ENCODE data around the gene GZF1. TPM values are rescaled to one million over a fixed set of nuclear protein-coding genes. Genes with fewer than 3 reads are reported as not detected.

GZF1 gene
- total and polyA plus RNA-seq, 4 donors: 1.6 to 11.0 (median 5.1) TPM

- TF ChIP-seq REST (IDR thresholded peaks at IDR 0.05): no peak
- no peak for TF ChIP-seq ATF3 (IDR thresholded peaks at IDR 0.05)
Observed at GRCh38 chr20:23326774-23327173, 35.2 kb upstream of the GZF1 start (continued).

GRCh38 chr20:23327617-23328333 is 34.2 kb upstream of the GZF1 start:
- Histone ChIP-seq H3K27ac (ENCODE audit: low read depth in 1 of 2, low read length in 2 of 2) (no peak overlapping the region), H3K27me3 (ENCODE audit: control insufficient read depth in 4 of 4, insufficient read depth in 4 of 4, low read length in 3 of 4) (no peaks in the 10 kb centered on the region), H3K36me3 (ENCODE audit: control insufficient read depth in 4 of 4, insufficient read depth in 3 of 4, low read depth in 1 of 4, low read length in 3 of 4) (no peaks in the 10 kb centered on the region), H3K4me1 (ENCODE audit: control insufficient read depth in 4 of 4, insufficient read depth in 4 of 4, low read length in 3 of 4) (no peaks in the 10 kb centered on the region), H3K9me3 (ENCODE audit: control insufficient read depth in 4 of 4, low read length in 3 of 4) (no peaks in the 10 kb centered on the region), H3K9ac (ENCODE audit: low read depth in 1 of 2, low read length in 2 of 2) (no peak overlapping the region), H3K4me3 (ENCODE audit: low read depth in 1 of 3, low read length in 3 of 3) (no peak overlapping the region)
- TF ChIP-seq YY1 (IDR thresholded peaks at IDR 0.05): no peak
- TF ChIP-seq SP1 (IDR thresholded peaks at IDR 0.05): no peak
- TF ChIP-seq GABPA (IDR thresholded peaks at IDR 0.05 in 1 of 2, conservative IDR thresholded peaks at IDR 0.05 in 1 of 2): no peak
- TF ChIP-seq ATF3 (IDR thresholded peaks at IDR 0.05): no peak
- TF ChIP-seq HNF4A (conservative IDR thresholded peaks at IDR 0.05): no peak
- TF ChIP-seq HNF4G (IDR thresholded peaks at IDR 0.05): no peak
- TF ChIP-seq JUND (IDR thresholded peaks at IDR 0.05): no peak
- no peak for DNase-seq (ENCODE audit: low spot score)
- 90% methylated on average over 15 of the region's 15 CpGs for WGBS

GRCh38 chr20:23331450-23332350 is 30.3 kb upstream of the GZF1 start:
- H3K9me3 ChIP-seq (ENCODE audit: control insufficient read depth in 4 of 4, low read length in 3 of 4): no peaks in the 10 kb centered on the region
- H3K27ac ChIP-seq (ENCODE audit: low read depth in 1 of 2, low read length in 2 of 2): no peak overlapping the region
- H3K36me3 ChIP-seq (ENCODE audit: control insufficient read depth in 4 of 4, insufficient read depth in 3 of 4, low read depth in 1 of 4, low read length in 3 of 4): no peaks in the 10 kb centered on the region
- DNase-seq (ENCODE audit: low spot score): no peak
- H3K9ac ChIP-seq (ENCODE audit: low read depth in 1 of 2, low read length in 2 of 2): no peak overlapping the region
- no peak for TF ChIP-seq NR2F2 (IDR thresholded peaks at IDR 0.05)
- no peak for TF ChIP-seq ZBTB33 (IDR thresholded peaks at IDR 0.05)
- no peak for TF ChIP-seq HNF4A (conservative IDR thresholded peaks at IDR 0.05)
- no peak for TF ChIP-seq HNF4G (IDR thresholded peaks at IDR 0.05)
- 77% methylated on average over 8 of the region's 8 CpGs for WGBS
- H3K4me3 ChIP-seq (ENCODE audit: low read depth in 1 of 3, low read length in 3 of 3): no peak overlapping the region
- H3K4me1 ChIP-seq (ENCODE audit: control insufficient read depth in 4 of 4, insufficient read depth in 4 of 4, low read length in 3 of 4): no peaks in the 10 kb centered on the region
- H3K27me3 ChIP-seq (ENCODE audit: control insufficient read depth in 4 of 4, insufficient read depth in 4 of 4, low read length in 3 of 4): no peaks in the 10 kb centered on the region

Data from liver (tissue), 9 donors.